ENCODE results near the gene DLG1.

The DLG1 gene

DNA sequence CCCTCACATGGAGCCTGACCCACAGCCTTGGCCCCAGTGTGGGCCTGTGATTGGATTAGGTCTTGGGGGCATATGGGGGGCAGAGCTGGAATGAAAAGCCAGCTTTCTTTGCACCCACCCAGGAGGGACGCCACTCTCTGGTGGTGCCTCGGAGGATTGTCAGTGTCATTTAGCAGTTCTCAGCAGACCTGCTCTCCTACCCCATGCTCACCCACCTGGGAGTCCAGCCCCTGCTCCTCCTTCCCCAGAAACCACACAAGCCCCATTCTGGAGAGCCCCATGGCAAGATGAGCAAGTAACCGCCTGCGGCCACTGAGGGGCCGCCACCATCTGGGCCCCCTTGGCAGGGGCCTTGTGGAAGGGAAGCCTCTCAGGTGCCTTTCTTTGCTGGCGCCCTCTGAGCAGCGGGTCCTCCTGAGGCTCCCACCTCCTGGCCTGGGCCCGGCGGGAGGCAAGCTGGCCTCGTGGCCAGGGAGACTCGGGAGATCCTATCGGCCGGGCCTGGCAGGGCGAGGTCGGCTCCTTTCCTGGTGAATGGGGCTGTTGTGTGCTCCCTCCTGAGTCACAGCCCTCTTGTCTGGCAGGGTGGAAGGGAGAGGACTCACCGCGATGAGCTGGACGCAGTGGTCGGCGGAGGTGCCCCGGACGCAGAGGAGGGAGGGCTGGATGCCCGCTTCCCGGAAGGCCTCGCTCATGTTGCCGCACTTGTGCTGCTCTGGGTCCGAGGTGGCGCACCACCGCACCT, 271.1 kb downstream of the DLG1 start:
- DNase-seq: no peak

DNA sequence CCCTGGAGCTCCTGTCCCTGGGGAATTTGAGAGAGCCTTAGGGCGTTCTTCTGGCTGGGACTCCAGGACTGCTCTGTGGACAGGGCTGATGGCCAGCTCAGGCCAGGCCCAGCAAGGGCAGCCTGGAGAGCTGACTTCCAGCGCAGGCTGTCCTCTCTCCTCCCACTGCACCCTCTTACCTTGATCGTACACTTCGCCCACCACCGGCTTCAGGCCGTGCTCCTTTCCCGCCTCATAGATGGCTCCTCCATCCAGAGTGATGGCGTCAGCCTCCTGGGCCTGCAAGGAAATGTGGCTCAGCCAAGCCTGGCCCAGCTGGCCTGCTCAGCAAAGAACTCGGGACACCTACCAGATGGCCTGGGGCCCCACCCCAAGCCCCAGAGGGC, 271.9 kb downstream of the DLG1 start:
- no peak for DNase-seq

DNA sequence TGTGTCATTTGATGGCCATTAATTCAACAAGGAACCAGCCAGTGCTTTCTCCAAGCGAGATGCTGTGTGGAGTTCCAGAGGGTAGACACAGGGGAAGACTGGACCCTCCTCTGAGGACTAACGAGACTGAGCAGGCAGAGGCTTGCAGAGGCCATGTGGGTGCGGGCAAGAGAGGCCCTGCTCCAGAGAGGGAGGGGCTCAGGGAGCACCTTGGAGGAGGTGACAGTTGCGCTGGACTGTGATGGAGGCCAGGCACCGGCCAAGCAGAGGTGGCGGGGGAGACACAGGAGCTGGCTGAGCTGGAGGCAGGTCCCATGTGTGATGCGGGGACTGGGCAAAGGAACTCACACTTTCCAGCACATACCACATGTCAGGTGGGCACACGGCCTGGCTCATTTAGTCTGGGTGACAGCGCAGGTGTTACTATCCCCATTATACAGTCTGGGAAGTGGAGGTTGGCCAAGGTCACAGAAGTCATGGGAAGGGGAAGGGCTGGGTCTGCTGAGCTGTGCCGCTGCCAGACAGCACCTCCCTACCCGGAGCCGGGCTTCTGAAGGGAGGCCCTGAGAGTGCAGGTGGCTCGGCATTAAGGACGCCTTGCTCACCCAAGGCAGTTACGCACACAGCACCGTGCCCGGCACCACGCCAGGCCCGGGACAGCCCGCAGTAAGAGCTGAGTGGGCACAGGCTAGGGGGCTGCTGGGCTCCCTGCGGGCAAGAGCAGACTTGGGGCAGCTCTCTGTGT, 272.5 kb downstream of the DLG1 start:
- no peak for DNase-seq

DNA sequence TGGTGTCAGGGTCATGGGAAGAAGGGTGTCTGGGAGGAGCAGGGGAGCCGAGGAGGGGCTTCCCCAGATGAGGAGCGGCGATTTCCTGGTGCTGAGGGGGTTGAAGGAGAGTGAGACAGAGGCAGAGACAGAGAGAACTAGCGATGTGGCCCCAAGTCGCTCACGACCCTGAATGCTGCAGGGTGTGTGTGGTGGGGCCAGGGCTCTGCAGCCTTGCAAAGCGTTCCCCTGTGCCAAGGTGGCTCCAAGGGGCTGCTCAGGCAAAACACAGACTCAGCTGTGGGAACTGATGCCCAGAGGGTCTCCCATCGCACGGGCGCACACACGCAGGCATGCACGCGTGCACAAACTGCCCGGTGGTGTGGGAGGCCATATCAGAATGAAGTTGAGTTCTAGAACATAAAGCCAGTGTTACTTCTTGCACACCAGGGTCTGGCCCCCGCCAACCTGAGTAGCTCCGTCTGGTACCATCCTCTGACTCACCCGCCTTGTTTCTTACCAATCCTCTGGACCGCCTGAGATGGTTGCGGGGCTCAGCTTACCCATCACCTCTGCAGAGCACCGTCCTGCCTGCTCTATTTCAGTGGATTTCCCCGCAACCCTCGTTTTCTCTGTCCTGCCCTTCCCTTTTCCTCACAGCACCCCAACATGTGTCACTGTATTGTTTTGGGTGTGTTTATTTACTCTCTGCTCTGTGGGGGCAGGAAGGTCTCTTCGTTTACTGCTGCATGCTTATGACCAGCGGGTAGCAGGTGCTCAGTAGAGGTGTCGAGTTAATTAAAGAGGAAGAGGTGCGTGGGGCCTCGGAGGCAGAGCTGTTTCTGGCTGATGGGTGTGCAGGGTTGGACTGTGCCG, 273.3 kb downstream of the DLG1 start:
- DNase-seq: no peak

DNA sequence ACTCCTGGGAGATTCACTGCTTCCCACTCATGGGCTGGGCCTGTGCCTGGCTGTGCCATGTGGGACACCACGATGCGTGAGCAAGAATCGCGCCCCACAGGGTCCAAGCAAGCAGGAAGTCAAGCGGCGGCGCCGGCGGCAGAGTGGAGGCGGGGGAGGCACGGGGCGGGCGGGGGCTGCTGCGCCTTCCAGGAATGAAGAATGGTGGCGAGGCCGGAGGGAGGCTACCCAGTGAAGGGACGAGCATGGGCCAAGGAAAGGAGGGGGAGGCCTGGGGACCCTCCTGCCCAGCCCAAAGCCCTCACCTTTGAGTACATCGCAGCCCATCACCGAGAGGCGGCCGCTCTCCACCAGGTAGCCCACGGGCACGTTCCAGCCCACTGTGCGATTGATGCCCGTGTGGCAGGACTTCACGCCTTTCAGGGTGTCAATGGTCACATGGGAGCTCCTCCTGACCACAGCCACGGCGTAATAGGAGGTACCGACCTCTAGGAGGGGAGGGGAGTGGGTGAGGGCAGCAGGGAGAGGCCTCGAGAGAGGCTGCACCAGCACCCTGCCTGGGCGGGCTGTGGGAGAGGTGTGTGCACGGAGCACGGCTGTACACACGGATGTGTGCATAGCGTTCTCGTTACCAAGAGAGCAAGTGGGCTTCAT, 274.3 kb downstream of the DLG1 start:
- DNase-seq: no peak

DNA sequence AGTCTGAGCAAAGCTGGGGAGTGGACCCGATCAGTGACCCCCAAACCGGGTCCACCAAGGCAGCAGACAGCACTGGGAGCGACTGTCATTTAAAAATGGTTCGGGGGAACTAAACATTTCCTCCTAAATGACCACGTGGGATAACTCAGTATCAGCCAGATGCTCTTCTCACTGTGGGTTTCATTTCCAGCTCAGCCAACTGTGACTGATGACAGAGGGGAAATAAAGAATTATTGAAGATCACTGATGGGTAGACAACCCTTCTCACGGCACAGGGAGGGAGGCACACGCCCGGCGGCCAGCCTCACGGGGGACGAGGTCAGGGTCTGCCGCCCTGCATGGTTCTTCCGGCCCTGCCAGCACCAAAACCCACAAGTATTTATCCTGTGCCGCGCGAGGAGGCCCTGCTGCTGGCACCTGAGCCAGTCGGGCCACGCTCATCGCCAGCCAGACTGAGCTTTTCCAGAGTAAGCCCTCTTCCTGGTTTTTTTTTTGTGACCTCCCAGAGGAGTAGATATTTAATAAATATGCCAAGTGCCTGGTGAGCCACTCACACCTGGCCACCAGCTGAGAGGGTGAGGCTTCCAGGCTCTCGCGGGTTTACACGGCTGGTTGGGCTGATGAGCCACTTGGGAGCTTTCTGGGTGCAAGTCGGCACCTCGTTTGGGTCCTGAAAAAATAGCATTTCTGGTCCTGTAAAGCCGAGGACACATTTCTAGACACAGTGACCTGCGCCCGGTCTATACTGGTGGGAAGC, 275.0 kb downstream of the DLG1 start:
- DNase-seq: peak; percentile 49

DNA sequence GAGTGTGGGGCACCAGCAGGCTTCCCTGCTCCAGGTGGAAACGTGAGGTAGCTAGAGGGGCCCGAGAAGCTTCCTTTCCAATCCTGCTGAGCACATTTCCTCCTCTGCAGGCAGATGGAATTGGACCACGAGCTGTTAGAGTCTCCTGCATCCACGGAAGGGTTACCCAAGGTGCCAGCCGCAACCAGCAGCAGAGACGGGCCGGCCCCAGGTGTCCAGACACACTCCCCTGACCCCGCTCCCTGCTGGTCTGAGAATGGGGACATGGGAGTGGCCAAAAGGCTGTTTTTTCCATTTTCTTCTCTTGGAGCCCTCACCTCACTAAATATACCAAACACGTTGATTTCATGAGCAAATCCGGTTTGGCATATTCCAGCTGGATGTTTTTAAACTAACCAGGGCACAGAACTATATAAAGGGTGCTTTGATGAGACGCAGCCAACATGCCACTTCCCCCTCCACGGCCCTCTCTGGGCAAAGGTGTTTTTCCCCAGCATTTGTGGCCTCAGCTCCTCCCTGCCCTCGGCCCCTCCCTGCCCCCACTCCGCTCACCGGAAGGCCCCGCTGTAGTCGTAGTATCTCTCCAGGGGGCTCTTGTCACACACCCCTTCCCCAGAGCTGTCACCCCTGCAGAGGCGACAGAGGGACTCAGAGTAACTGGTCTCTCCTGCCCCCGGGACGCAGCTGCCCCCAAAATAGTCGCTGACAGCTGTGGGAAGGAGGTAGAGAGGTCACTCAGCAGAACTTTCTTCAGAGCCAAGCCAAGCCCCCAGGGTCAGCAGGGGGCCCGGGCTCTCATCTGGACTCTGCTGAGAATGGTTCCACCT, 275.8 kb downstream of the DLG1 start:
- DNase-seq: no peak

DNA sequence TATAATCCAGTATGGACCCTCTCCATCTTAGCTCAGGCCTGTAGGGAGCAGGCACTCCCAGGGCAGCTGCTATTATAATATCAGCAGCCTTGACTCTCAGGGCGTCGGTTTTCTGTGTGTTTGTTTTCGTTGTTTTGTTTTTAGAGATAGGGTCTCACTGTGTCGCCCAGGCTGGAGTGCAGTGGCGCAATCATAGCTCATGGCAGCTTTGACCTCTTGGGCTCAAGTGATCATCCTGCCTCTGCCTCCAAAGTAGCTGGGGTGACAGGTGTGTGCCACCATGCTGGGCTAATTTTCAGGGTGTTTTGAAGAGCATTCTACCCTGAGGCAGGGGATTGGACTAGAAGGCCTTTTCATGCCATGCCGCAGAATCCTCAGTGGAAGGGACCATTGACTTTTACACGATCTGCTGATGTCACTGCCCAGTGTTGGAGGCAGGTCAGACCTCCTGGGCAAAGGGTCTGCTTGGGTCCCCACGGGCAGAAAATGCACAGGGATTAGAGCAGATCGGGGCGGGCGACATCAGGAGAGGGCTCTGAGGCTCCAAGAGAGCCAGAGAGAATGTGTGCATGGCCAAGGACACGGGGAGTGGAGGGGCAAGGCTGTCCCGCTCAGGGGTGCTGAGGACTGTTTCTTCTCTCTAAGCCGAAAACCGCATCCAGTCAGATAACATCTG, 276.5 kb downstream of the DLG1 start:
- no peak for DNase-seq

DNA sequence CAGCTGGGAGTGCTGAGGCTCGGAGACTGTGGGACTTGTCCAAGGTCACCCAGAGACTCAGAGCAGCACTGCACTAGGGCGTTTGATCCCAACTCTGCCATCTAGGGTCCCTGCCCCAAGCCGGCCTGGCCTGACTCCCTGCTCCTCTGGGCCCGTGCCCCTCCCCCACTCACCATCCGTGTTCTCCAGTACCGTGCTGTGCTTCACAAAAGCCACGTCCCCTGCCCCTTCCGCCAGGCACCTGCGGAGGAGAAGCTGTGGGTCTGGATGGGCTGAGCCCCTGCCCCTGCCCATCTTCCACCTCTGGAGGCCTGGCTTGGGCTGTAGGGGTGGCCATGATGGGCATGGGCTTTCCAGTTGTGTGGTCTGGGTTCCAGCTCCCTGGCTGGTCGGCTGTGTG, 277.2 kb downstream of the DLG1 start:
- DNase-seq: no peak

DNA sequence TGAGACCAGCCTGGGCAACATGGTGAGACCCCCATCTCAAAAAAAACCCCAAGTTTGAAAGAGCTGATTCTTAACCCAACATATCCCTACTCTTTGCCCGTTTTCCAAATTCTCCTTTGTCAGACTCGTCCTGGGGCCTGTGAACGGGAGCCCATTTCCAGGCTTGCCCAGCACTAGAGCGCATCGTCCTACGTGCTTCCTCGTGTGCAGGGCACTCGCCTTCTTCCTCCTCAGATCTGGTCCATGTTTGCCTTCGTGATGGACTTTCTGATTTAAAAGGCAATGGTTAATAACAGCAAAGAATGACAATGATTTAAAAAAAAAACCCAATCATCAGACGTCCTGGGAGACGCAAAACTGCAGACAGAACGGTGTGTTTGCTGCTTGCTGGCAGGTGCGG, 278.9 kb downstream of the DLG1 start:
- no peak for DNase-seq

DNA sequence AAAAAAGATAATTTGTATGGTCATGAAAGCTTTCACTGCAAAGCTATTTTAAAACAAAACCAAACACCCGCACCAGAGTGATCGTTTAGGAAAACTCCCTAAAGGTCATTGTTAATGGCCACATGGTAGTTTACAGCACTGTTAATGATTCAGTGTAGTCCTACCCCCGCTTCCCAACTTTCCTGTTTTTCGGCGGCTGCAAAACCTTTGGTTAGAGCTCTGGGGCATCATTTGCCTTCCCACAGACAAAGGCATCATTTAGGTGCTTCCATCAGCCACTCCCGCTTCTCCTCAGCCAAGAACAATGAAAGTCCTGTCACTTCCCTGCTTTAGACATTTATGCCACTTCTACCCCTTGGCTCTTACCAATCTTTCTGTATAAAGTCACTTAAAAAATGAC, 279.4 kb downstream of the DLG1 start:
- DNase-seq: no peak

DNA sequence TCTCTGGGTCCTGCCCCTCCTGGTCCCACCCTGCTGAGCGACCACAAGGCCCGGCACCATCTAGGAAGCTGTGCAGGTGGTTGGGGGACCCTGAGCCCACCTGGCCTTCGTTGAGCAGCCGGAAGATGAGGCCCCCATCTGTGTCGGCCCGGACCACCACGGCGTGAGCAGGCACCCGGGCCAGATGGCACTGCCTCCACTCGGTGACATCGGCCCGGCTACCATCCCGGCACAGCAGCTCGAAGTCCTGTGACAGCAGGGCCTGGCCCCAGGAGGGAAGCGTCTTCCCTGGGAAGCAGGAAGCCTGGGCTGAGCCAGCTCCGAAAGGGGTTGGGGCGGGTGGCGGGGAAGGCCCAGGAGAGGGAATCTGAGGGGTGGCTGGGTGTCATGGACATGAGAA, 281.4 kb downstream of the DLG1 start:
- no peak for DNase-seq

DNA sequence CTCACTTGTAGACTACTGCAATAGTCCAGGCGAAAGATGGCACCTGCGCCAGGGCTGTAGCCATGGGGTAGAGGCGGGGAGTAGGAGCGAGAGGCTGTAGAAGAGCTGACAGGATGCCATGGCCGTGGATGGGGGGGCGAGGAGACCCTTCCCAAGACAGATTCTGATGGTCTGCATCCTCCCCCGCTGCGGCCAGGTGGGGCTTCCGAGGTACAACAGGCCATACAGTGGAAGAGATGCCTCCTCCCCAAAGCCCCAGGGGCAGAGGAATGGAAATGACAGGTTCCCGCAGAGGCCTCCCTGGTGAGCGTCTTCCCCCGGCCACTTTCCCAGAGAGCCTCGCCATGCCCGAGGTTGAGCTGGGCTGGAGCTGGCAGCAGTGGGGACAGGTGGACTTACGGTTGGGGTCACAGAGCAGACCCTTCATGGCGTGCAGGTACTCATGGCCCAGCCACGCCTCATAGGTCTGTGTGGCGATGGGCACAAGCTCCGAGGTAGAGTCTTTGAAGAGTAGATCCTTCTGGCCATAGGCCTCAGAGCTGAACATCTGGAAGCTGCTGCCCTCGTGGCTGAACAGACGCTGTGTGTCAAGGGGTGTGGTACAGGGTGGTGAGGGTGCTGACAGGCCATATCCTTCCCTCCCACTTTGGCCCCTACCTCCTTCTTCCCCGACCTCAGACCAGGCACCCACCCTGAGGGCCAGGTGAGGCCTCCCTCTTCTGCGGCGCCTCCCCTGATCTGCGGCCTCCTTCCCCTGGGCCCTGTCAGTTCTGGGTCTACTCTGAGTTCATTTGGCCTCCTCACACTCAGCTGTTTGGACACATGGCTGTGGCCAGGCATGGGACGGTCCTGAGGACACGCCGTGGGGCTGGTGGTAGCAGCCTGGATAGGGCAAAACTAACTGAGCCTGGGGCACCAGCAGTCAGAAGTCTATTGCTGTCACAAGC, 282.3 kb downstream of the DLG1 start:
- no peak for DNase-seq

DNA sequence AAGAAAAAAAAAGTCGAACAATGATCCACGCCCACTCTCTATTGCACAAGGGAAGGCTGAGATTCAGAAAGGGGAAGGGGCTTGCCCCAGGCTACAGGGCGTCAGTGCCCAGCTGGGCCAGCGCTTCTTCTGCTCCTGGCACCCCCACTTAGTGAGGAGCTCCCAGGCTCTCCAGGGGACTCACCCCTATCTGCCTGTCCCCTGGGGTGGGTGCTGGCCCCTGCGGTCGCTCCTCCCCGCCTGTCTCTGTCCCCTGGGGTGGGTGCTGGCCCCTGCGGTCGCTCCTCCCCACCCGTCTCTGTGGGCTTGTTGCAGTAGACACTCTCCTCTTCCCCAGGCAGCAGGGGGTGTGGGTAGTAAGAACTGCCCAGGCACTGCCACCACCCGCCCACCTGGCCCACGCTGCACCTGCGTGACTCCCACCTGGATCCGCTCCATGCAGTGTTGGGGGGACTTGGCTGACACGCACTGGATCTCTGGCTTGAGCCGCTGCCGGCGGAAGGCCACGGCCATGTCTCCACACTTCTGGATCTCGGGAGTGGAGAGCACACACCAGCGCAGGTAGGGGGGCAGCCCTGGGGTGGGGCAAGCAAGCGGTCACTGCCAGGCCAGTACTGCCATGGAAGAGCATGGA, 283.4 kb downstream of the DLG1 start:
- DNase-seq: no peak

DNA sequence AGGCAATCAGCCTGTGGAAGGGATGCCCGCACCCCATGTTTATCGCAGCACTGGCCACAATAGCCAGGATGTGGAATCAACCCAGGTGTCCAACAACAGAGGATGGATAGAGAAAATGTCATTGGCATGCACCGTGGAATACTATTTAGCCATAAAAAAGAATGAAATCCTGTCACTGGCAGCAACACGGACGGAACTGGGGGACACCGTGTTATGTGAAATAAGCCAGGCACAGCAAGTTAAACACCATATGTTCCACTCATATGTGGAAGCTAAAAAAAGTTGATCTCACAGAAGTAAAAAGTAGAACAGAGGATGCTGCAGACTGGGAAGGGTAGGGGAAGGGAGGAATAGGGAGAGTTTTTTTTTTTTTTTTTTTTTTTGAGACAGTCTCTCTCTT, 284.4 kb downstream of the DLG1 start:
- no peak for DNase-seq

DNA sequence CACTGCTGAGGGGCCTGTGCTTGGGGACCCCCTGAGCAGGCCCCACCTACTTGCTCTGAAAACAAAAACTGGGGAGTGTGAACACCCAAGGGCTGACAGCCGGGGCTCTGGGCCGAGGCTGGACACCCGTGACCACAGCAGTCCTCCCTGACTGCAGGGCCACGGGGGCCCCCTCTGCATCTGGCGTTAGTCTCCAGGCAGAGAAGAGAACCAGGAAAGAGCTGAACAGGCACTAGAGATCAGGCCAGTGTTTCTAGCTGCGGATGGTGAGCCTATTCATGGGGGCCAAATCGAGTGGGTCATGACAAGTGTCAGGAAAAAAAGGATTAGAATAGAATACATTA, 285.9 kb downstream of the DLG1 start:
- DNase-seq: no peak

DNA sequence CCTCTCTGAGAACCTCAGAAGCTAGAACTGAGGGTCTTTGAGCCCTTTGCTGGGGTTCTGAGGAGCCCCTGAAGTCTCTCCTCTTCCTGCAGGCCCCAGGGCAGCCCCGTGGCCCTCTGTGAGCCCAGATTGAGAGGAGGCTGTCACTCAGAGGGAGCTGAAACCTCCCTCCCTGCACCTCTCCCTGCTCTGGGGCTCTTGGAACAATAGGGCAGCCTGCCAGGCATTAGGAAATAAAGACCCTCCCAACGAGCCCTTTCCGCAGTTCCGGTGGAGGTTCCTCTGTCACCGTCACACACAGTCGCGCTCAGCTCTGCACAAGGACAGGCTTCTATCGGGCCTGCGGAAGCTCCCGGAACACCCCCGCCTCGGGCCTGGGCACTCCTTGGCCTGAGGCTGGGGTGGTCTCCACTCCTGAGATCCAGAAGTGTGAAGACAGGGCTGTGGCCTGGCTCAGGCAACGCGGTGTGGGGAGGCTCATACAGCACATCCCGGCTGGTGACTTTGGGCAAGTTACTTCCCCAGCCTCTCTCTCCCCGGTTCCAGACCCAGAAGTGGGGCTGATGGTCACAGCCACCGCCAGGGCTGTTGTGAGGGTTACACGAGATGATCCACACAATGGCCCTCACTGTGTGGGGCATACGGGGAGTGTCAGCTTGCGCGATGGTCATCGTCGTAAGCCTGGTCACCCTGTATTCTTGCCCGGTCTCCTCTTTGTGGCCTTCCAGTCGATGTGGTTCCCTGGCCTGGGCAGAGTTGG, 286.5 kb downstream of the DLG1 start:
- DNase-seq: no peak

DNA sequence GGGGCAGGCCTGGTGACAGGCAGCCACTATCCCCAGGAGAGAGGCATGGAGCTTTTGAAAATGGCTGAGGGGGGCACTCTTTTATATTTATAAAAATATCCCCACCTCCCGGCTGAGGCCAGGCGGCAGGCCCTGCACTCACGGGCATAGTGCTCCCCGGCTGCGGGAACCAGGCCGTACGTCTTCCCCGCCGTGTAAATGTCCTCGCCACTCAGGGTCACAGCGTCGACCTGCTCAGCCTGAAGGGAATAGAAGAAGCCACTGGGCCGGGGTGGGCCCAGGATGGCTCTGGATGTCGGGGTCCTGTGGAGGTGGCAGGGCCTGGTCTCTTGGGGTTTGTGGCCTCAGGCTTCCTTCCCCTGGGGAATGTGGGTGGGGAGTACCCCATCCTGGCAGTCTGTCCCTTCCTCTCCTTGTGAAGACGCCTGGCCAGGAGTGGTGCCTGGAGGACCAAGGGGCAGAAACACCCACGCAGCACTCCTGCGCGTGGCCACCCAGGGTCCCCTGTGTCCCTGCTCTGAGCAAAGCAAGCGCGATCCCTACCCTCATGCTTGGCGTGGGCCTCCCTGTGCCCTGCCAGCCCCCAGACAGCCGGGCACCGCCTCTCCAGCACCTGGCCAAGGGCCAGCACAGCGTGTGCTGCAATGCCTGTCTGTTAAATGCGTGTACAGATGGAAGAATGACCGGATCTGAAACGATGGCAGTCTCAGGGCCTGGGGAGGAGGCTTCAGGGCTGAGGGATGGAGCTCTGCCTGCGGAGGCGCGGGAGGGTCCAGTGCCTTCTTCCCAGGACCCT, 287.7 kb downstream of the DLG1 start:
- no peak for DNase-seq

Data from CD4-positive, alpha-beta T cell treated with Interferon gamma for 1 hour (primary cell).